B cell (primary cell): ENCODE data around the gene ADAMTS17. TPM values are rescaled to one million over a fixed set of nuclear protein-coding genes. Genes with fewer than 3 reads are reported as not detected.

Experiments used
- ATAC-seq: fragments of 200-7000 bp; cut with Tn5 transposase; one replicate; pipeline ENCODE4 v1.10.0; 2021; ENCODE audit warnings: low read depth, mild to moderate bottlenecking, moderate number of reproducible peaks, moderate library complexity
- CTCF ChIA-PET: fragments of 350-600 bp; sonication (Branson Sonifier 250); formaldehyde crosslinking; loops from one replicate; lab custom pipeline; 2021; ENCODE audit warnings: antibody characterized with exemption, inconsistent platforms; lab: Charles Lee
- POLR2A ChIA-PET: fragments of 350-600 bp; sonication (Branson Sonifier 250); formaldehyde crosslinking; loops from one replicate; lab custom pipeline; 2021; ENCODE audit warnings: antibody characterized with exemption; lab: Charles Lee
- DNase-seq: peaks from one replicate; pipeline ENCODE4 v3.0.0; 2013
- H2AFZ ChIP-seq: 2 replicates; pipeline ENCODE4 v1.6.1; 2012; ENCODE audit warnings: mild to moderate bottlenecking, low read depth, low read length; ENCODE audit not compliant: insufficient read depth, poor library complexity, severe bottlenecking
- H3K27ac ChIP-seq, 2 donors: 1 replicate in 1 of 2; 2 replicates in 1 of 2; pipeline ENCODE4 v1.5.1; 2012 to 2013; ENCODE audit warnings: low read length in 2 of 2, mild to moderate bottlenecking in 2 of 2, moderate library complexity in 1 of 2
- H3K27me3 ChIP-seq, 4 experiments: fragments of 200-600 bp in 1 of 4; sonication (generic) in 1 of 4; replicated peaks in 1 of 4; 1 replicate in 2 of 4; 2 replicates in 2 of 4; pipeline versions ENCODE4 v1.6.1 to v1.7.0; 2013 to 2016; ENCODE audit warnings: low read length in 3 of 4, mild to moderate bottlenecking in 2 of 4, mixed read lengths in 1 of 4, moderate library complexity in 1 of 4; ENCODE audit not compliant: insufficient read depth in 4 of 4, control insufficient read depth in 3 of 4; ENCODE audit errors: control extremely low read depth in 1 of 4
- H3K36me3 ChIP-seq, 2 experiments: replicated peaks in 1 of 2; 1 replicate in 1 of 2; 2 replicates in 1 of 2; pipeline versions ENCODE4 v1.6.1 to v1.7.1; 2013; ENCODE audit warnings: low read length in 1 of 2; ENCODE audit not compliant: insufficient read depth in 2 of 2, control insufficient read depth in 1 of 2; ENCODE audit errors: control extremely low read depth in 1 of 2, extremely low read depth in 1 of 2
- H3K4me1 ChIP-seq, 2 donors: fragments of 200-600 bp in 1 of 2; sonication (generic) in 1 of 2; 1 replicate in 1 of 2; 2 replicates in 1 of 2; pipeline versions ENCODE4 v1.5.1 to v1.6.1; 2013 to 2017; ENCODE audit warnings: low read length in 2 of 2; ENCODE audit not compliant: control insufficient read depth in 2 of 2, insufficient read depth in 2 of 2
- H3K4me2 ChIP-seq: replicated peaks from 2 replicates; pipeline ENCODE3; 2012; ENCODE audit warnings: mild to moderate bottlenecking, low read depth, low read length; ENCODE audit not compliant: poor library complexity, severe bottlenecking
- H3K4me3 ChIP-seq, 5 experiments: fragments of 200-600 bp in 1 of 5; sonication (generic) in 1 of 5; 1 replicate in 3 of 5; 2 replicates in 2 of 5; pipeline versions ENCODE4 v1.5.1 to v1.7.0; 2011 to 2016; ENCODE audit warnings: low read length in 4 of 5, mild to moderate bottlenecking in 4 of 5, low read depth in 2 of 5, control low read depth in 1 of 5, moderate library complexity in 1 of 5; ENCODE audit not compliant: insufficient read depth in 1 of 5; ENCODE audit errors: control extremely low read depth in 1 of 5, extremely low read depth in 1 of 5
- H3K79me2 ChIP-seq: fragments of 200-600 bp; sonication (generic); one replicate; pipeline ENCODE4 v1.6.0; 2016; ENCODE audit warnings: low read length; ENCODE audit not compliant: control insufficient read depth, insufficient read depth
- H3K9ac ChIP-seq: fragments of 200-600 bp; sonication (generic); 2 replicates; pipeline ENCODE4 v1.6.1; 2017; ENCODE audit warnings: mild to moderate bottlenecking, low read length, moderate library complexity
- H3K9me3 ChIP-seq, 3 donors: one replicate each; pipeline versions ENCODE4 v1.6.1 to v1.7.1; 2013; ENCODE audit warnings: low read length in 2 of 3; ENCODE audit not compliant: control insufficient read depth in 2 of 3, insufficient read depth in 1 of 3; ENCODE audit errors: control extremely low read depth in 1 of 3
- H4K20me1 ChIP-seq: 2 replicates; pipeline ENCODE4 v1.6.0; 2012; ENCODE audit warnings: mild to moderate bottlenecking, low read length; ENCODE audit not compliant: insufficient read depth, control insufficient read depth, poor library complexity, severe bottlenecking
- H3K27ac Mint-ChIP-seq: one replicate; pipeline ENCODE4 v1.8.0; 2021; ENCODE audit warnings: mixed read lengths
- H3K27me3 Mint-ChIP-seq: one replicate; pipeline ENCODE4 v1.8.0; 2021; ENCODE audit warnings: mixed read lengths
- H3K4me1 Mint-ChIP-seq: one replicate; pipeline ENCODE4 v1.8.0; 2021; ENCODE audit warnings: mixed read lengths
- H3K4me3 Mint-ChIP-seq: one replicate; pipeline ENCODE4 v1.8.0; 2021; ENCODE audit warnings: mixed read lengths
- H3K9me3 Mint-ChIP-seq: one replicate; pipeline ENCODE4 v1.8.0; 2022; ENCODE audit warnings: mixed read lengths; ENCODE audit not compliant: insufficient read depth
- EZH2 ChIP-seq: IDR thresholded peaks from 2 replicates; pipeline ENCODE4 v1.6.1; 2012; ENCODE audit warnings: borderline replicate concordance, low read depth, mild to moderate bottlenecking, moderate library complexity, low read length; ENCODE audit not compliant: insufficient read depth, poor library complexity, severe bottlenecking
- WGBS: methylation state at CpG from one replicate; pipeline ENCODE4 v1.1.5; 2013; ENCODE audit warnings: missing lambda C conversion rate; ENCODE audit not compliant: insufficient coverage; 5-methylcytosine and 5-hydroxymethylcytosine counted together
- intact Hi-C: fragments of 100-400 bp; cut with micrococcal nuclease; formaldehyde crosslinking; loops from one replicate; pipeline ENCODE4 v1.10.0; 2022
- polyA plus RNA-seq: library from polyadenylated mRNA; depleted of rRNA; stranded (reverse); fragments of >200 nt; gene quantifications from 2 replicates; pipeline ENCODE4 v1.2.3, GENCODE V29; 2012
- total RNA-seq, 2 donors: library from RNA; stranded (reverse); fragments of 120-200 nt in 1 of 2; gene quantifications; 1 replicate in 1 of 2; 2 replicates in 1 of 2; pipeline versions ENCODE4 v1.2.3 to v1.2.4, GENCODE V29; 2013 to 2022
- TF ChIP-seq, protein P1 (sequence below): fragments of 200-600 bp; IDR thresholded peaks from one replicate; pipeline ENCODE4 v1.8.0; 2022; ENCODE audit warnings: antibody characterized with exemption, mild to moderate bottlenecking

The ADAMTS17 gene
- total and polyA plus RNA-seq, 2 donors (not counting 1 experiment from before 2014, with no cell fraction given), result 0.10 TPM; not detected in 1

DNA sequence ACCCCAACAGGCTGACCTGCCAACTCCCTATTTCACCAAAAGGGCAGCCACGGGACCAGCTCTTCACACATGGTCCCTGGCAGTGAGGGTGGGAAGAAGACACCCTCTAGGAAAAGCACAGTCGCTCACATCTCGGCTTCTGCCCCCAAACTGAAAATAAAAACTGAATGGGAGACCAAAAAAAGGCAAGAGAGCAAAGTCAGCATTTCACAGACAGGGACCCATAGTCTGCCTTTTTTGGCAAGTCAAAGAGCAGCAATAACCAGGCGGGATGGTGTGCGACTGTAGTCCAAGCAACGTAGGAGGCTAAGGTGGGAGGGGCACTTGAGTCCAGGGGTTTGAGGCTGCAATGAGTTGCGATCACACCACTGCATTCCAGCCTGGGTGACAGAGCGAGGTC, 154.1 kb downstream of the ADAMTS17 start:
- Histone ChIP-seq H3K9me3 (no peaks in the 10 kb centered on the region), H3K27ac (no peak overlapping the region), H3K36me3 (no peaks in the 10 kb centered on the region), H3K79me2 (no peaks in the 10 kb centered on the region), H3K4me3 (no peak overlapping the region), H3K27me3 (no peaks in the 10 kb centered on the region), H3K4me2 (no peak overlapping the region), H3K4me1 (no peaks in the 10 kb centered on the region), H4K20me1 (no peaks in the 10 kb centered on the region), H2AFZ (no peak overlapping the region), H3K9ac (no peak overlapping the region)
- Mint-ChIP-seq H3K4me3 (no peak overlapping the region), H3K27ac (no peak overlapping the region), H3K9me3 (no peaks in the 10 kb centered on the region), H3K27me3 (peaks cover 11% of the 10 kb centered on the region), H3K4me1 (no peaks in the 10 kb centered on the region)
- intact Hi-C loops, result no loop called here
- ChIA-PET CTCF (no interaction called here), POLR2A (no interaction called here)
- ATAC-seq (no peak), DNase-seq (no peak)
- 90% methylated on average over 8 of the region's 8 CpGs for WGBS
- TF ChIP-seq, protein P1, sequence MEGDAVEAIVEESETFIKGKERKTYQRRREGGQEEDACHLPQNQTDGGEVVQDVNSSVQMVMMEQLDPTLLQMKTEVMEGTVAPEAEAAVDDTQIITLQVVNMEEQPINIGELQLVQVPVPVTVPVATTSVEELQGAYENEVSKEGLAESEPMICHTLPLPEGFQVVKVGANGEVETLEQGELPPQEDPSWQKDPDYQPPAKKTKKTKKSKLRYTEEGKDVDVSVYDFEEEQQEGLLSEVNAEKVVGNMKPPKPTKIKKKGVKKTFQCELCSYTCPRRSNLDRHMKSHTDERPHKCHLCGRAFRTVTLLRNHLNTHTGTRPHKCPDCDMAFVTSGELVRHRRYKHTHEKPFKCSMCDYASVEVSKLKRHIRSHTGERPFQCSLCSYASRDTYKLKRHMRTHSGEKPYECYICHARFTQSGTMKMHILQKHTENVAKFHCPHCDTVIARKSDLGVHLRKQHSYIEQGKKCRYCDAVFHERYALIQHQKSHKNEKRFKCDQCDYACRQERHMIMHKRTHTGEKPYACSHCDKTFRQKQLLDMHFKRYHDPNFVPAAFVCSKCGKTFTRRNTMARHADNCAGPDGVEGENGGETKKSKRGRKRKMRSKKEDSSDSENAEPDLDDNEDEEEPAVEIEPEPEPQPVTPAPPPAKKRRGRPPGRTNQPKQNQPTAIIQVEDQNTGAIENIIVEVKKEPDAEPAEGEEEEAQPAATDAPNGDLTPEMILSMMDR, result no peak
- TF ChIP-seq EZH2, result no peak

DNA sequence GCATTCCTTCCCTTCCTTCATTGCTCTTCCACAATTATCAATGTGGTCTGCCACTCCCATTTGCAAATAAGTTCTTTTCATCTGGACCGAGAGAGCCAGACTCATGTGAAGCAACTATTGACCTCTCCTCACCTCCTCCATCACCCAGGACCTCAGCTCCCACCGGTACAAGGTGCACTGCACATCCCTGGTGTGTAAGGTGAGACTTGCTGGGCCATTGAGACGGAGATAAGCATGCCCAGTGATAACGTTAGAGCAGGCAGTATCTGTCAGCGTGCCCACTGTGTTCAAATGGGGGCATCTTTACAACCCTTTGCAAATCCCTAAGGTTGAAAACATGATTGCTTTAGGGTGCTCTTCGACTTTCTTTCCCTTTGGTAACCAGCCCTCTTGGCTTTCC, 154.8 kb downstream of the ADAMTS17 start:
- ChIA-PET POLR2A (no interaction called here), CTCF (no interaction called here)
- H3K27me3 Mint-ChIP-seq, result peaks cover 11% of the 10 kb centered on the region
- Histone ChIP-seq H3K4me2 (no peak overlapping the region), H3K79me2 (no peaks in the 10 kb centered on the region), H2AFZ (no peak overlapping the region), H3K4me1 (no peaks in the 10 kb centered on the region), H3K4me3 (no peak overlapping the region), H4K20me1 (no peaks in the 10 kb centered on the region), H3K27ac (no peak overlapping the region), H3K9me3 (no peaks in the 10 kb centered on the region), H3K9ac (no peak overlapping the region), H3K36me3 (no peaks in the 10 kb centered on the region), H3K27me3 (no peaks in the 10 kb centered on the region)
- H3K4me3 Mint-ChIP-seq, result no peak overlapping the region
- no peak for DNase-seq
- 85% methylated on average over 5 of the region's 6 CpGs for WGBS
- no peak for ATAC-seq
- no peaks in the 10 kb centered on the region for H3K9me3 Mint-ChIP-seq
- no peak overlapping the region for H3K27ac Mint-ChIP-seq
- no peaks in the 10 kb centered on the region for H3K4me1 Mint-ChIP-seq
- intact Hi-C loops, result no loop called here
- TF ChIP-seq, protein P1, result no peak
- TF ChIP-seq EZH2, result no peak
